Stimulated activated CD4-positive, alpha-beta T cell treated with anti-CD3 and anti-CD28 coated beads, Interleukin-15, amount 100 ng/mL, for 1 hour (primary cell): Measurements from ENCODE around the gene KANSL1.
"Not testable (repeated sequence)": the region's sequence is repeated elsewhere in the genome, so short reads cannot be mapped to it uniquely, and the experiment has no call there.

ENCODE experiments used
- DNase-seq, 2 donors: peaks; one replicate each; pipeline ENCODE4 v3.0.0-alpha.2; 2020; ENCODE audit warnings: low read depth in 1 of 2, low spot score in 1 of 2

KANSL1 gene

GRCh38 chr17:46117850-46118696, 75.2 kb downstream of the KANSL1 start:
- no peak for DNase-seq

- DNase-seq = no peak
Observed at GRCh38 chr17:46117117-46117516, 76.1 kb downstream of the KANSL1 start.

GRCh38 chr17:46115699-46116098, 77.5 kb downstream of the KANSL1 start:
- DNase-seq = no peak

- not testable (repeated sequence) for DNase-seq
Observed at GRCh38 chr17:46111236-46111635, 82.0 kb downstream of the KANSL1 start.

- no peak for DNase-seq
Observed at GRCh38 chr17:46110219-46110618, 83.0 kb downstream of the KANSL1 start.

- no peak for DNase-seq
Observed at GRCh38 chr17:46109603-46110189, 83.5 kb downstream of the KANSL1 start.

GRCh38 chr17:46108550-46109110, 84.6 kb downstream of the KANSL1 start:
- no peak for DNase-seq

- DNase-seq = no peak
Observed at GRCh38 chr17:46108120-46108519, 85.1 kb downstream of the KANSL1 start.

- no peak for DNase-seq
Observed at GRCh38 chr17:46106966-46107644, 86.1 kb downstream of the KANSL1 start.

- not testable (repeated sequence) for DNase-seq
Observed at GRCh38 chr17:46102806-46103205, 90.4 kb downstream of the KANSL1 start.

- DNase-seq = not testable (repeated sequence)
Observed at GRCh38 chr17:46101785-46102617, 91.2 kb downstream of the KANSL1 start.

- no peak for DNase-seq
Observed at GRCh38 chr17:46100590-46100989, 92.6 kb downstream of the KANSL1 start.

- no peak for DNase-seq
Observed at GRCh38 chr17:46099865-46100264, 93.4 kb downstream of the KANSL1 start.

- no peak for DNase-seq
Observed at GRCh38 chr17:46097497-46097896, 95.7 kb downstream of the KANSL1 start.

- DNase-seq = no peak
Observed at GRCh38 chr17:46092991-46093390, 100.2 kb downstream of the KANSL1 start.

GRCh38 chr17:46090871-46091270, 102.4 kb downstream of the KANSL1 start:
- no peak for DNase-seq

- no peak for DNase-seq
Observed at GRCh38 chr17:46089389-46089965, 103.8 kb downstream of the KANSL1 start.

GRCh38 chr17:46088595-46088994, 104.6 kb downstream of the KANSL1 start:
- no peak for DNase-seq

GRCh38 chr17:46087871-46088270, 105.4 kb downstream of the KANSL1 start:
- DNase-seq = not testable (repeated sequence)

GRCh38 chr17:46086821-46087220, 106.4 kb downstream of the KANSL1 start:
- no peak for DNase-seq
